HG03196 (cell line): ENCODE measurements around the gene MRTFB.

ENCODE experiments used
- ATAC-seq: cut with Tn5 transposase; IDR thresholded peaks from one replicate; pipeline ENCODE4 v1.9.1; 2021; ENCODE audit not compliant: unreplicated experiment

Gene MRTFB

GRCh38 chr16:14283786-14284185, 212.7 kb downstream of the MRTFB start:
- no peak for ATAC-seq

GRCh38 chr16:14284371-14284770, 213.3 kb downstream of the MRTFB start:
- no peak for ATAC-seq

DNA sequence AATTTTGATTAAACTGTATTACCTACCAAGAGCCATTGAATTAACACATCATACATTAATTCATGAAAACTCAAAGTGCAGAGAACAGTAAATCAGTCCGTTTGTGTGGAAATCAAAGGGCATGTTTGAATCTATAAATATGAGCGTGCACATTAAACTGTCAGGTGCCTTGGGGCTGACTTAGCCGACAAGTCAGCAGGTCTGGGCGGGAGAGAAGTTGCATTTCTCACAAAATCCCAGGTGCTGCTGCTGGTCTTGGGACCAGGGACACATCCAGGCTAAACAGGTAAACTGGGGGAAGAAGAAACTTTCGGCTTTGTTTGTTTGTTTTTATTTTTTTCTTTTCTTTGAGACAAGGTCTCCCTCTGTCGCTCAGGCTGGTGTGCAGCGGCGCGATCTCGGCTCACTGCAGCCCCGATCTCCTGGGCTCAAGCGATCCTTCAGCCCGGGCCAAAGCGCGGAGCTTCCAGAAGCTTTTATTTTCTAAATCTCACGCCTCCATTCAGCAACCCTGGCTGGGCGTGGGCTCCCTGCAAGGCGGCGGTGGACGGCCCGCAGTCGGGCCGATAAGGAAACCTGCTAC, 213.9 kb downstream of the MRTFB start:
- ATAC-seq, result peak; percentile 33

- peak; percentile 89 for ATAC-seq
These were observed 214.6 kb downstream of the MRTFB start for GRCh38 chr16:14285513-14286367.

DNA sequence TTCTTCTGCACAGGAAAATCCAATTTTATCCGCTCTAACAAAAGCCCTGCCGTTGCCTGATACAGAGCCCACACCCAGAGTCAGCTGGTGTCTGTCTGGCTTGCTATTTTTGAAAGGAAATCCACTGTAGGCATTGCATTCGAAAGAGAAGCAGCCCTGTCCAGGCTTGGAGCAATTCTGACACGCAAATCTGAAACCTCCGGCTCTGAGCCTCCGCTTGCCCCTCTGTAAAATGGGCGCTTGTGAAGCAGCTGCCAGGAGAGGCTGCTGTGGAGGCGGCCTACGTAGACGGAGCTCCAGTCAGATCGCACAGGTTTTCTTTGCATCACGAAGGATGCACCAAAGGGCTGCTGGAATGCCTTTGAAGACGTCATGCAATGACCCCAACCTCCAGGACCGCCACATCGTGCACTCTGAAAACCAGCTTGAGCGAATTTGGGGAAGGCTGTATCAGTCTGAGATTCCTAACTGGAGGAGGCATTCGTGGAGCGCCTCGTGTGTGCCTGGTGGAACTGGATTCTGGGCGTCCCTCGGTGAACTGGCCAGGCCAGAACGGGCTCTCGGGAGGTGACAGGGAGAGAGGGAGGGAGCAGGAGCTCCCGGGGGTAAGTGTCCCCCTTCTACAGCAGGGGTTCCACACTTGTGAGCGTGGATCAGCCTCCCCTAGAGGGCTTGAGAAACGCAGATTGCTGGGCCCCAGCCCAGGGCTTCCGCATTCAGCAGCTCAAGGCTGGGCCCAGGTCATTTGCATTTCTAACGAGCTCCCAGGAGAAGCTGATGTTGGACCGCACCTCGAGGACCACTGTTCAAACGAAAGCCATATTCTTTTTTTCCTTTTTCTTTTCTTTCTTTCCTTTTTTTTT, 215.5 kb downstream of the MRTFB start:
- peak; percentile 4 for ATAC-seq

DNA sequence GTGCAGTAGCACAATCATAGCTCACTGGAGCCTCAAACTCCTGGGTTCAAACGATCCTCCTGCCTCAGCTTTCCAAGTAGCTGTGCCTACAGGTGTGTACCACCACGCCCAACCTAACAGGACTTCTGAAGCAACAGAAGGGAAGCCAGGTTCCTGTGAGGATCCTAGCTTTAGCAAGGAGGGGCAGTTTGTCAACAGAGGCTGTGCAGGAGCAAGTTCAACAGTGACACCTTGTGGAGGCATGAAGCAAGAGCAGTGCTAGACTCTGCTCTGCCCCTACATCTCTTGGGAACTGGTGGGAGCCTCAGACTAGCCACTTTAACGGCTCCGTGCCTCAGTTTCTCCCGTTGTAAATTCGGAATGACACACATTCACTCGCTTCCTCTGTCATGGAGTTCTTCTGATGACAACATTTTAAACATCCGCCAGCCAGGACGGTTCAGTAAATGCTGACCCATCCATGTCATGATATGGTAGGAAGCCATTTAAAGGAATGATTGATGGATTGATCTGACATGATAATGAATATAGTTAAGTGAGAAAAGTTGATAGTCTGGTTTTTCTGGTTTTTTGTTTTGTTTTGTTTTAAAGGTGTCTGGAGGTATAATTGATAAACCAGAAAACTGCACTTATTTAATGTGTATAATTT, 218.7 kb downstream of the MRTFB start:
- no peak for ATAC-seq

GRCh38 chr16:14291286-14291685, 220.2 kb downstream of the MRTFB start:
- ATAC-seq, result no peak

- ATAC-seq, result no peak
These were observed 221.1 kb downstream of the MRTFB start for GRCh38 chr16:14292051-14292825.

- no peak for ATAC-seq
These were observed 225.5 kb downstream of the MRTFB start for GRCh38 chr16:14296663-14297062.

DNA sequence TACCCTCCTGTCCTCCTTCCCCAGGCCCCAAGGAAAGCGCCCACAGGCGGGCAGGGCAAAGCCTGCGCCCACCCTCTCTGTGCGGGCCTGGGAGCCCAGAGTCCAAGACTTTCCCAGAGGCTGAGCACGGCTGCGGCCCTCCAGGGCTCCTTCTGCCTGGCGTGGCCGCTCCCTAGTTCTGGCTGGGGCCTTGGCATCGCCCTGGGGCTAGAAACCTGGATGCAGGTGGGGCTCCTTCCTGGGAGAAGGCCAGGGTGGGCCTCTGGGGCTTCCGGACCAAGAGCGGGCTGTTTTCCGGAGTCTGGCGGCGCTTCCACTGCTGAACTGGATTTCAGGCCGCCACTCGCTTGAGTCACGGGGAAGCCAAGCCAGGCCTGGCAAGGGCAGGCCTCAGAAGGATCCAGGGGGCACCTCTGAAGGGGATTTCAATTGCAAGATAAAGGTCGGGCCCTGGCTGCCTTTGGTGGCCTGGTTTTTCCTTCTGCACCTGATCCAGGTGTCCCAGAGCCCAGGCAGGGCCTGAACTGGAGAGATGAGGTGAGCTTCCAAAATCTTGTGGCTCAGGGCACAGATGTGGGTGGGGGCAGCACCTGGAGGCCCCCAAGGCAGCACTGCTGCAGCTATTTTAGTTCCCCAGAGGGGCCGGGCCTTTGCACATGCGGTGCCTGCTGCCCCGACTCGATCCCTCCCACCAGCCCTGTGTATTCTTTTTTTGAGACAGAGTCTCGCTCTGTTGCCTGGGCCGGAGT, 227.4 kb downstream of the MRTFB start:
- no peak for ATAC-seq

GRCh38 chr16:14300705-14301168, 229.6 kb downstream of the MRTFB start:
- ATAC-seq, result peak; percentile 50

GRCh38 chr16:14301169-14302030, 230.3 kb downstream of the MRTFB start:
- no peak for ATAC-seq

- ATAC-seq, result peak; percentile 60
These were observed 230.9 kb downstream of the MRTFB start for GRCh38 chr16:14302031-14302398.

GRCh38 chr16:14302399-14303181, 231.5 kb downstream of the MRTFB start:
- peak; percentile 15 for ATAC-seq

GRCh38 chr16:14303182-14303618, 232.1 kb downstream of the MRTFB start:
- no peak for ATAC-seq

- ATAC-seq, result no peak
These were observed 232.7 kb downstream of the MRTFB start for GRCh38 chr16:14303639-14304394.

DNA sequence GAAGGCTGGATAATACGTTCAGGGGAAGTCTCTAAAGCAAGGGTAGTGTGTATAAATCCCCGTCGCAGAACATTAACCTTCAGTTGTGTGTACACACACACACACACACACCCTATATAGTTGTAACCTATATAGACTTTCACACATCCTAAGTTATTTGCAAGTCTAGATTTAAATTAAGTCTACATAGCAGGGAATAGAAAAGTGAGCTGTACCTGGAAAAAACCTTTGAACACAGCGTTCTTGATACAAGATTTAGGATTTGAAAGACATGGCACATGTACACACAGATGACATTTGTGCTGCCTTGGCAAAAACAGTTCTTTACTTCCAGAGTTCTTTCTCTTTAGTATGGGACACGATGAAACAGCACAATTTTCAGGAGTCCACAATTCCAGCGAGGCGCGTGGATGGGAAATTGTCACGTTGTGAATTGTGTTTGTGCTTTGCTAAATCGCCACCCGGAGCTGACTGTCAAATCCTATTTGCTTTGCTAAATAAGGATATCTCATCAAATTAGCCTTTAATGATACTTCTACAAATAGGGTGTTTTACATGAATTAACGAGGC, 233.9 kb downstream of the MRTFB start:
- no peak for ATAC-seq
